Endodermal cell (in vitro differentiated cells): ENCODE data around the gene DISP3. TPM values are rescaled to one million over a fixed set of nuclear protein-coding genes. Genes with fewer than 3 reads are reported as not detected.

ENCODE experiments used
- DNase-seq: peaks from one replicate; pipeline ENCODE4 v3.0.0-alpha.2; 2017
- H3K27ac ChIP-seq: 2 replicates; pipeline ENCODE4 v1.5.1; 2013; ENCODE audit warnings: mild to moderate bottlenecking, low read depth, low read length, moderate library complexity
- H3K27me3 ChIP-seq: 2 replicates; pipeline ENCODE4 v1.6.1; 2013; ENCODE audit warnings: mild to moderate bottlenecking, low read length, moderate library complexity; ENCODE audit not compliant: insufficient read depth, control insufficient read depth, poor library complexity, severe bottlenecking
- H3K36me3 ChIP-seq: 2 replicates; pipeline ENCODE4 v1.7.0; 2013; ENCODE audit warnings: mild to moderate bottlenecking, low read length, moderate library complexity; ENCODE audit not compliant: control insufficient read depth, insufficient read depth
- H3K4me1 ChIP-seq: one replicate; pipeline ENCODE4 v1.7.0; 2013; ENCODE audit warnings: low read length; ENCODE audit not compliant: control insufficient read depth, insufficient read depth
- H3K4me3 ChIP-seq: 2 replicates; pipeline ENCODE4 v1.5.1; 2013; ENCODE audit warnings: mild to moderate bottlenecking, low read length, moderate library complexity
- H3K9ac ChIP-seq: 2 replicates; pipeline ENCODE4 v1.6.1; 2013; ENCODE audit warnings: mild to moderate bottlenecking, low read length, moderate library complexity; ENCODE audit not compliant: poor library complexity, severe bottlenecking; ENCODE audit errors: extremely low read depth
- H3K9me3 ChIP-seq: 2 replicates; pipeline ENCODE4 v1.6.1; 2013; ENCODE audit warnings: mild to moderate bottlenecking, low read length, moderate library complexity; ENCODE audit not compliant: control insufficient read depth
- H3K27ac Mint-ChIP-seq: 2 replicates; pipeline ENCODE4 v1.8.0; 2020; ENCODE audit warnings: mixed read lengths
- H3K27me3 Mint-ChIP-seq: 2 replicates; pipeline ENCODE4 v1.8.0; 2021; ENCODE audit warnings: mild to moderate bottlenecking, mixed read lengths; ENCODE audit not compliant: insufficient read depth
- H3K36me3 Mint-ChIP-seq: 2 replicates; pipeline ENCODE4 v1.8.0; 2020; ENCODE audit warnings: low read depth, mixed read lengths
- H3K4me1 Mint-ChIP-seq: 2 replicates; pipeline ENCODE4 v1.8.0; 2020; ENCODE audit warnings: mixed read lengths
- H3K4me3 Mint-ChIP-seq: 2 replicates; pipeline ENCODE4 v1.8.0; 2020; ENCODE audit warnings: mild to moderate bottlenecking, moderate library complexity, mixed read lengths
- H3K9me3 Mint-ChIP-seq: 2 replicates; pipeline ENCODE4 v1.8.0; 2020; ENCODE audit warnings: mild to moderate bottlenecking, mixed read lengths
- WGBS, 2 experiments: methylation state at CpG; one replicate each; pipeline versions ENCODE4 v1.1.5 to v1.1.7; 2013; ENCODE audit warnings: missing lambda C conversion rate in 2 of 2, mixed read lengths in 1 of 2; ENCODE audit not compliant: insufficient coverage in 1 of 2, insufficient read length in 1 of 2; 5-methylcytosine and 5-hydroxymethylcytosine counted together
- total RNA-seq, 2 donors: library from RNA; stranded (reverse); fragmentation: NEBNext Ultra II Directional in 1 of 2; extraction: Animal tissue kit (Norgen Biotek cat#: 25700) in 1 of 2; gene quantifications; 2 replicates in 1 of 2; 3 replicates in 1 of 2; pipeline ENCODE4 v1.2.1, GENCODE V29; 2021
- TF ChIP-seq, protein P1 (sequence below): fragments of 200-600 bp; sonication (generic); conservative IDR thresholded peaks from 2 replicates; pipeline ENCODE4 v1.5.0; 2021; ENCODE audit warnings: antibody characterized with exemption, mild to moderate bottlenecking

DISP3 gene
- total RNA-seq, 2 donors from 2014 or later, result 9.6 to 11.6 TPM

DNA sequence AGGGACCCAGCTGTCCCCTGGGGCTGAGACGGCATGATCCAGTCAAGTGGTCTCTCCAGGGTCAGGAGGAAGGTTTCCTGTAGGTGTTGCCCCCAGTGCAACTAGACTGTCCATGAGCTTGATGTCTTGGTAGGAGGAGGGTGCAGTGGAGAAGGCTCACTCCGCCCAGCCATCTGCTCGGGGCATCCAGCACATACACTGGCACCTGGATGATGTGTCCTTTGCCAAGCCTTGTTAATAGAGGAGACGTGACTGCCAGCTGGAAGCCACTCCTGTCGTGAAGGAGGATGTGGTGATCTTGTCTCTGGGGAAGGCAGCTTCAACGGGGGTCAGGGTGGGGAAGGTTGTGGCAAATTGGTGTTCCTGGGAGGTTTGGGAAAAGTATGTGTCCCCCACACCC, 6.2 kb downstream of the DISP3 start:
- Histone ChIP-seq H3K36me3 (no peaks in the 10 kb centered on the region), H3K4me1 (peaks cover 7% of the 10 kb centered on the region), H3K27ac (no peak overlapping the region), H3K27me3 (peaks cover 15% of the 10 kb centered on the region), H3K9ac (no peak overlapping the region), H3K9me3 (no peaks in the 10 kb centered on the region), H3K4me3 (no peak overlapping the region)
- 73 to 77% methylated on average over 3 to 6 of the region's 6 CpGs for WGBS, 2 experiments
- H3K36me3 Mint-ChIP-seq, result no peaks in the 10 kb centered on the region
- H3K9me3 Mint-ChIP-seq, result no peaks in the 10 kb centered on the region
- peak overlapping the region; percentile 13 for H3K4me3 Mint-ChIP-seq
- TF ChIP-seq, protein P1, sequence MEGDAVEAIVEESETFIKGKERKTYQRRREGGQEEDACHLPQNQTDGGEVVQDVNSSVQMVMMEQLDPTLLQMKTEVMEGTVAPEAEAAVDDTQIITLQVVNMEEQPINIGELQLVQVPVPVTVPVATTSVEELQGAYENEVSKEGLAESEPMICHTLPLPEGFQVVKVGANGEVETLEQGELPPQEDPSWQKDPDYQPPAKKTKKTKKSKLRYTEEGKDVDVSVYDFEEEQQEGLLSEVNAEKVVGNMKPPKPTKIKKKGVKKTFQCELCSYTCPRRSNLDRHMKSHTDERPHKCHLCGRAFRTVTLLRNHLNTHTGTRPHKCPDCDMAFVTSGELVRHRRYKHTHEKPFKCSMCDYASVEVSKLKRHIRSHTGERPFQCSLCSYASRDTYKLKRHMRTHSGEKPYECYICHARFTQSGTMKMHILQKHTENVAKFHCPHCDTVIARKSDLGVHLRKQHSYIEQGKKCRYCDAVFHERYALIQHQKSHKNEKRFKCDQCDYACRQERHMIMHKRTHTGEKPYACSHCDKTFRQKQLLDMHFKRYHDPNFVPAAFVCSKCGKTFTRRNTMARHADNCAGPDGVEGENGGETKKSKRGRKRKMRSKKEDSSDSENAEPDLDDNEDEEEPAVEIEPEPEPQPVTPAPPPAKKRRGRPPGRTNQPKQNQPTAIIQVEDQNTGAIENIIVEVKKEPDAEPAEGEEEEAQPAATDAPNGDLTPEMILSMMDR, result no peak
- no peak for DNase-seq
- peaks cover 13% of the 10 kb centered on the region for H3K27me3 Mint-ChIP-seq
- H3K27ac Mint-ChIP-seq, result no peak overlapping the region
- H3K4me1 Mint-ChIP-seq, result peaks cover 31% of the 10 kb centered on the region

DNA sequence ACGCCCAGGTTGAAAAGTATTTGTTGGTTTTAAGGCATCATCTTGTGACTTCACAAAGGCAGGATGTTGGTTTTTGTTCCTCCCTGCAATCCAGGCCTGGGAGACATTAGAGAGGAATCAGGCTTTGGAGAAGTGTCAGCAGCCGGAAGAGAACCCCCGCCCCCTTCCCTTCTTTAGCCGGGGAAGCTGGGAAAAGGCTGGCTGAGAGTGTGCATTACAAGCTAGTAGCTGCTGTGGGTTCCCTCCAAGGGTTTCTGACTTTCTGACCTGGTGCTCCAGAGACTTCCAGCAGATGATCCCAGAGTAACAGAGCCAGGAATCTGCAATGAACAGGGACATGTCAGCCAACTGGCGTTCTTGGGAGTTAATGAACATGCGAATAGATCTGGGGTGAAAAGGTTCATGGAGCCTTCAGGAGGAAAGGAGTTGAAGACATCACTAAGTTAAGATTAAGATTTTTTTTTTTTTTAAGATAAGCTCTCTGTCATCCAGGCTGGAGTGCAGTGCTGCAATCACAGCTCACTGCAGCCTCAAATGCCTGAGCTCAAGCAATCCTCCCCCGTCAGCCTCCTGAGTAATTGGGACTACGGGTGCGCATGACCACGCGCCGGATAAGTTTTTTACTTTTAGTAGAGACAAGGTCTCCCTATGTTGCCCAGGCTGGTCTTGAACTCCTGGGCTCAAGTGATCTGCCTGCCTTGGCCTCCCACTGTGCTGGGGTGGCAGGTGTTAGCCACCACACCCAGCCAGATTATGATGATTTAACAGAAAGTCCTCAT, 7.5 kb downstream of the DISP3 start:
- no peak overlapping the region for H3K4me3 Mint-ChIP-seq
- no peak overlapping the region for H3K27ac Mint-ChIP-seq
- no peaks in the 10 kb centered on the region for H3K36me3 Mint-ChIP-seq
- peaks cover 7% of the 10 kb centered on the region for H3K4me1 ChIP-seq
- H3K27me3 ChIP-seq, result peaks cover 3% of the 10 kb centered on the region
- H3K36me3 ChIP-seq, result no peaks in the 10 kb centered on the region
- no peak overlapping the region for H3K4me3 ChIP-seq
- 80 to 87% methylated on average over 6 to 12 of the region's 12 CpGs for WGBS, 2 experiments
- TF ChIP-seq, protein P1, result no peak
- peaks cover 26% of the 10 kb centered on the region for H3K4me1 Mint-ChIP-seq
- H3K27me3 Mint-ChIP-seq, result peaks cover 3% of the 10 kb centered on the region
- H3K9me3 ChIP-seq, result no peaks in the 10 kb centered on the region
- no peaks in the 10 kb centered on the region for H3K9me3 Mint-ChIP-seq
- no peak overlapping the region for H3K27ac ChIP-seq
- no peak overlapping the region for H3K9ac ChIP-seq
- no peak for DNase-seq

DNA sequence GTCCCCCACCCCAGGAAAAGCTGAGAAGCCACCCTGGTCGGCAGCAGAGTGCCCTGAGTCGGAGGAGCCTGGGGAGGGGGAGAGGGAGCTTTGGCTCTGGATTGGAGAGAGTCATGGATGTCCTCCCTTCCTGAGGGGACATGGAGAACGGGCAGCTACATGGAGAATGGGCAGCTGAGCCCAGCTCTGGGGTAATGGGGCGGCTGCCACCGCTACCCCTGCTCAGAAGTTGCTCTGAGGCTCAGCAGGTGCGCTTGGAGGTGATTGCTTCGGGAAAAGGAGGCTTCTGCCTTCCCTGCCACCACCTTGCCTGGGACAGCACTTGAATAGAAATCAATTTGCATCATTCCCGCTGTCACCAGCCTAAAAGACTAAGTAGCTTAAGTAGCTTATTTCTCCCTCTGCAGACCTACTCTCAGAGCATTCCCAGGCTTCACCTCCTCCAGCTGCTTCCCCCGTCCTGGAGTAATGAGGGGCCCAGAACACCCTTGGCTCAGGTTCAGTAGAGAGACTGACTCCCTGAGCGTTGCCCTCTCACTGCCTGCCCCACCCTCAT, 8.3 kb downstream of the DISP3 start:
- Mint-ChIP-seq H3K27ac (no peak overlapping the region), H3K9me3 (no peaks in the 10 kb centered on the region), H3K4me1 (peaks cover 26% of the 10 kb centered on the region), H3K36me3 (no peaks in the 10 kb centered on the region), H3K4me3 (no peak overlapping the region), H3K27me3 (no peaks in the 10 kb centered on the region)
- Histone ChIP-seq H3K4me1 (peaks cover 7% of the 10 kb centered on the region), H3K9ac (no peak overlapping the region), H3K27ac (no peak overlapping the region), H3K36me3 (no peaks in the 10 kb centered on the region), H3K4me3 (no peak overlapping the region), H3K27me3 (no peaks in the 10 kb centered on the region), H3K9me3 (no peaks in the 10 kb centered on the region)
- TF ChIP-seq, protein P1, result no peak
- DNase-seq, result no peak
- WGBS, 2 experiments, result 61 to 67% methylated on average over 7 to 10 of the region's 10 CpGs
